ENCODE measurements around the gene SNX2.
"Not testable (repeated sequence)": the region's sequence is repeated elsewhere in the genome, so short reads cannot be mapped to it uniquely, and the experiment has no call there.

Gene SNX2

DNA sequence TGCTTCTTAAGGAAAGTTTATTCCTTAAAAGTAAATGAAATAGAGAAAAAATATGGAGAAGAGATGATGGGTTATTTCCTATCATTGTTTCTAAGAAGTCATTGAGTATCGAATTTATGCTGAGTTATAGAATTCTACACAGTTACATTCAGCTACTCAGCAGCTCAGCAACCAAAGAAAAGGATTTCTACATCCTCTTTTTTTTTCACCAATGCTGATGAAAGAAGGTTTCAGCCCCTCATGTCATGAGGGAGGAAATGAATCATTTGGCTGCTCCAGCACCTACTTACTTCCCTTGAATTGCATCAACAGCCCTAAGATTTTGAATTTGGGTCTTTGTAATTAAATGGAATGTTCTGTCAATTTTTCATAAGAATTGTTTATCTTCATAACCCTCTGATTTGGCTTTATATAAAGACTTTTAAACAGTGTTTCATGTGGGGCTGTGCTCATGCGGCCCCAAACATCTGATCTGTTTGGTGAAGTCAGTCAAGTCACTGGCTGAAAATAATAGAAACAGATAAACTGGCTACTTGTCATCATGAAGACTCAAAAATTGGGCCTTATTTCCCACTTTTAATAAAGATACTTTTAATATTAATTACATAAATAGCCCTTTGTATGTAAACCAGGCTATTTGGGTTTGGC, 18.5 kb upstream of the SNX2 start:
- TF ChIP-seq, protein P1, sequence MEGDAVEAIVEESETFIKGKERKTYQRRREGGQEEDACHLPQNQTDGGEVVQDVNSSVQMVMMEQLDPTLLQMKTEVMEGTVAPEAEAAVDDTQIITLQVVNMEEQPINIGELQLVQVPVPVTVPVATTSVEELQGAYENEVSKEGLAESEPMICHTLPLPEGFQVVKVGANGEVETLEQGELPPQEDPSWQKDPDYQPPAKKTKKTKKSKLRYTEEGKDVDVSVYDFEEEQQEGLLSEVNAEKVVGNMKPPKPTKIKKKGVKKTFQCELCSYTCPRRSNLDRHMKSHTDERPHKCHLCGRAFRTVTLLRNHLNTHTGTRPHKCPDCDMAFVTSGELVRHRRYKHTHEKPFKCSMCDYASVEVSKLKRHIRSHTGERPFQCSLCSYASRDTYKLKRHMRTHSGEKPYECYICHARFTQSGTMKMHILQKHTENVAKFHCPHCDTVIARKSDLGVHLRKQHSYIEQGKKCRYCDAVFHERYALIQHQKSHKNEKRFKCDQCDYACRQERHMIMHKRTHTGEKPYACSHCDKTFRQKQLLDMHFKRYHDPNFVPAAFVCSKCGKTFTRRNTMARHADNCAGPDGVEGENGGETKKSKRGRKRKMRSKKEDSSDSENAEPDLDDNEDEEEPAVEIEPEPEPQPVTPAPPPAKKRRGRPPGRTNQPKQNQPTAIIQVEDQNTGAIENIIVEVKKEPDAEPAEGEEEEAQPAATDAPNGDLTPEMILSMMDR (IDR thresholded peaks at IDR 0.05; ENCODE audit: low read depth, low read length, missing control alignments), result no peak
- no peak overlapping the region for H3K4me3 ChIP-seq (replicated peaks; ENCODE audit: low read depth, low read length)
- DNase-seq (ENCODE audit: extremely low read depth, low read depth), result no peak

DNA sequence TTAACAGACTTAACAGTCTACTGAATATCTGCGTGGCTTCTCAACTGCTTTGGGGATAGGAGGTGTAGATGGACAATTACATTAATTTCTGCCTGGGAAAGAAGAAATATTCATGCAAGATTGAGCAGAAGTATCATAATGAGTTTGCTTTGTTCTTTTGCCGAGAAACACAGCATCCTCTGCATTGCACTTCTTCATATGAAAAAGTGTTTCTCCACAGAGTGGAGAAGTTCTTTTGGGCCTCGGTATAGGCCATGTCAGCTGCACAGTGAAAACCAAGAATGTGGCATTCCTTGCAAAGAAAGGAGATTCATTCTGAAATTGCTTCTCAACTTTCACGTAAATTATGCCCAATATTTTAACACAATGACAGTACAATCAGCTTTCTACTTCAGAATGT, 17.6 kb upstream of the SNX2 start:
- TF ChIP-seq, protein P1 (IDR thresholded peaks at IDR 0.05; ENCODE audit: low read depth, low read length, missing control alignments), result no peak
- no peak overlapping the region for H3K4me3 ChIP-seq (replicated peaks; ENCODE audit: low read depth, low read length)
- no peak for DNase-seq (ENCODE audit: extremely low read depth, low read depth)

DNA sequence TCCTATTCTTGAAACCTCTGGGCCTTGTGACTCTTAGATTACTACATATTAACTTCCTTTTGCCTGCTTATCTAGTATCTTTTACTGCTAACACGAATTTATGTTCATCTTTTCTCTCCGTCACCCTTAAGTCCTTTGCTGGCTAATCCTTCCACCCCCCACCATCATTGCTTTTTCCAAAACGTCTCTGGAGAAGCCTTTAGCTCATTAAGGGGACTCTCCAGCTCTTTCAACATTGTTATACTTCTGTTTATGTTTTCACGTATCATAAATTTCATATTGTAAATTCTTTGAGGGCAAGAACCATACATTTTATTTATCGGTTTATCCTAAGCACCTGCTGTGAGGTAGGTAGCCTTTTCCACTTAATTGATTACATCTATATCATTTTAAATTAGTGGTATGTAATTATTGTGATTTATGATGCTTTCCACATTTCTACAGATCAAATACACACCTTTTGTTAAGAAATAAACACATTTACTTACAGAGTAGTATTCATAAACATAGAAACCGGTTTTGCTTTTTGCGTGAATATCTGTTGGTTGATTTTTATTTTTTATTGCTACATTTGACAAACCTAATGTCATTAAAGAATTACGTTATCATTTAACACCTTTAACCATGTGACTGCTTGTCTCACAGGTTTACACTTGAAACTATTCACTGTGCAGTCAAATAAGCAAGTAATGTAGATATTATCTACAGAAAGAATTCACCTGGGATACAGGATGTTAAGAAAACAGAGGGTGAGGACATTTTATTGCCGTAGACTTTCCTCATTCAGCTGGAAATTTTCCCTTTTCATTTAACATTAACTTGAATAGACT, 15.4 kb upstream of the SNX2 start:
- TF ChIP-seq, protein P1 (IDR thresholded peaks at IDR 0.05; ENCODE audit: low read depth, low read length, missing control alignments), result no peak
- no peak overlapping the region for H3K4me3 ChIP-seq (replicated peaks; ENCODE audit: low read depth, low read length)
- no peak for DNase-seq (ENCODE audit: extremely low read depth, low read depth)

DNA sequence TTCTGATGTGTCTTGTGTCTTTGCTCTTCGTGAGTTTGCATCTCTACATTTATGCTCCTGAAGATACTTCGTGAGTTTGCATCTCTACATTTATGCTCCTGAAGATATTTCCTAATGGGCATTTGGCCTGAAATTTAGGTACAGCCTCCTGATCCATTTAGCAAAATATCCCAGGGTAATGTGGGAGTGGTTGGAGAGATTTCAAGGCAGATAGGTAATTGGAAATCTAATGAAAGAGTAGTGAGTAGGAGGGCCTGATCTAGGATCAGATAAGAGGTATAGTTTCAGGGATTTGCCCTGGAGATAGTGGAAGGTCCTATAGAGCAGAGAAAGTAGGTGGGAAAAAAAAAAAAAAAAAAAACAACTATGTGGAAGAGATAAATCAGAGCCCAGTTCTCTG, 14.6 kb upstream of the SNX2 start:
- TF ChIP-seq, protein P1 (IDR thresholded peaks at IDR 0.05; ENCODE audit: low read depth, low read length, missing control alignments), result no peak
- DNase-seq (ENCODE audit: extremely low read depth, low read depth), result no peak
- H3K4me3 ChIP-seq (replicated peaks; ENCODE audit: low read depth, low read length), result no peak overlapping the region

DNA sequence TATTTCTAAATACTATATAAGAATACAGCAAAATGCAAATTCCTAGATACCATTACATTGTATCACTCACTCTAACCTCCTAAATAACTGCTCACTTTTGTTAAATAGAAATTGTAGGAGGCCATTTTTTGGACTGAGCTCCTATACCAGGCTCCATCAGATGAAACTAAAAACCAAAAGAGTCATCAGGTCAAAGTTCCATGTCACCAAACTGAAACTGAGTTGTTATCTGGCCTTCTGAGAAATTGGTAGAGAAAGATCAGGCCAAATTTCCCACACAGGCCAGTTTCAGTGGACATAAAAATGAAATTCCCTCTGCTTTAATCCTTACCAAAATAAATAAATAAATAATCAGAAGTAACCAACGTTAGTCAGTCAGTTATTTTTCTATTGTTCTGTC, 13.8 kb upstream of the SNX2 start:
- TF ChIP-seq, protein P1 (IDR thresholded peaks at IDR 0.05; ENCODE audit: low read depth, low read length, missing control alignments), result no peak

DNA sequence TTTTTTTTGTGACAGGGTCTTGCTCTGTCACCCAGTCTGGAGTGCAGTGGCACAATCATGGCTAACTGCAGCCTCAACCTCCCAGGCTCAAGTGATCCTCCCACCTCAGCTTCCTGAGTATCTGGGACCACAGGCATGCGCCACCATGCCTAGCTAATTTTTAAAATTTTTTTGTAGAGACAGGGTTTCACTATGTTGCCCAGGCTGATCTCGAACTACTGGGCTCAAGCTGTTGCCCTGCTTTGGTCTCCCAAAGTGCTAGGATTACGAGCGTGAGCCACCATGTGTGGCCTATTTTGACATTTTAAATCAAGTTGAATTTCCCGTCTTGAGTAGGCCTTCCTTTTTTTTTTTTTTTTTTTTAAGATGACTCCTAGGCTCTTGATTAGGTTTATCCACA, 13.0 kb upstream of the SNX2 start:
- not testable (repeated sequence) for H3K4me3 ChIP-seq (replicated peaks; ENCODE audit: low read depth, low read length); DNase-seq (ENCODE audit: extremely low read depth, low read depth)

More for the DNA sequence above, 13.8 kb upstream of the SNX2 start:
- no peak overlapping the region for H3K4me3 ChIP-seq (replicated peaks; ENCODE audit: low read depth, low read length)
- no peak for DNase-seq (ENCODE audit: extremely low read depth, low read depth)

DNA sequence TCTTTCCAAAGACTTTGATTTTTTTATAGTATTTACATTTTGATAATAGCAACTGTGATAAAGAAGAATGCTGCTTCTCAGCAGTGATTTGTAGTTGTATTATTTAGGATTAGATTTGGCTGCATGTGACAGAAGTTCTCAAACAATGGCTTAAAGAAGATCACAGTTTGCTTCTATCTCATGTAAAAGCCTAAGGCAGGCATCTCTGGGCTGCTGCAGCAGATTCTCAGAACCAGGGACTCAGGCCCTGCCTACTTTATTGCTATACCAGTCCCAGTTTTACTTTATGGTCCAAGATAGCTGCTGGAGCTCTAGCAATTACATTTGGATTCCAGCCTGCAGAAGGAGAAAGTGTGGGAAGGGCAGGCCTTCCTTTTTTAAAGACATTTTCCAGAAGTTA, 8.8 kb upstream of the SNX2 start:
- DNase-seq (ENCODE audit: extremely low read depth, low read depth), result no peak
- TF ChIP-seq, protein P1 (IDR thresholded peaks at IDR 0.05; ENCODE audit: low read depth, low read length, missing control alignments), result no peak
- H3K4me3 ChIP-seq (replicated peaks; ENCODE audit: low read depth, low read length), result no peak overlapping the region
